ENCODE results near the gene TMEM18. TPM values are rescaled to one million over a fixed set of nuclear protein-coding genes. Genes with fewer than 3 reads are reported as not detected.

TMEM18 gene
- total RNA-seq, 1 experiment from 2014 or later, result 33.5 TPM

- CTCF ChIA-PET, result no interaction called here
Observed at GRCh38 chr2:633371-633770, 43.8 kb downstream of the TMEM18 start.

More at GRCh38 chr2:633371-633770, 43.8 kb downstream of the TMEM18 start:
- TF ChIP-seq POLR2A (IDR thresholded peaks at IDR 0.05; ENCODE audit: borderline replicate concordance, extremely low read depth, insufficient read depth, insufficient read length) (no peak), SRF (IDR thresholded peaks at IDR 0.05; ENCODE audit: low read depth) (no peak), CEBPB (IDR thresholded peaks at IDR 0.05; ENCODE audit: low read depth) (no peak), JUND (IDR thresholded peaks at IDR 0.05) (no peak), POLR2AphosphoS5 (IDR thresholded peaks at IDR 0.05; ENCODE audit: low read depth, low read length) (no peak), TCF7L2 (IDR thresholded peaks at IDR 0.05; ENCODE audit: borderline replicate concordance, extremely low read depth, insufficient read depth, insufficient read length) (no peak), ZBTB33 (IDR thresholded peaks at IDR 0.05; ENCODE audit: extremely low read depth, insufficient replicate concordance, low read length) (no peak), CTCF (IDR thresholded peaks at IDR 0.05 in 2 of 3, conservative IDR thresholded peaks at IDR 0.05 in 1 of 3; ENCODE audit: borderline replicate concordance in 1 of 3, insufficient read depth in 1 of 3, low read depth in 2 of 3, low read length in 2 of 3) (no peak), ZFX (IDR thresholded peaks at IDR 0.05) (no peak), ATF3 (IDR thresholded peaks at IDR 0.05) (no peak), SP1 (IDR thresholded peaks at IDR 0.05; ENCODE audit: low read depth) (no peak)
- TF ChIP-seq, protein P1, sequence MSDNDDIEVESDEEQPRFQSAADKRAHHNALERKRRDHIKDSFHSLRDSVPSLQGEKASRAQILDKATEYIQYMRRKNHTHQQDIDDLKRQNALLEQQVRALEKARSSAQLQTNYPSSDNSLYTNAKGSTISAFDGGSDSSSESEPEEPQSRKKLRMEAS (IDR thresholded peaks at IDR 0.05), result no peak
- ChIA-PET POLR2A (no interaction called here), RAD21 (ENCODE audit: low non-redundant PET in 1 of 2, low total read pairs in 2 of 2, uncharacterized antibody in 2 of 2, unreplicated experiment in 2 of 2) (no interaction called here)
- no peak for ATAC-seq
- Histone ChIP-seq H3K4me1 (ENCODE audit: control insufficient read depth in 1 of 2, insufficient read depth in 2 of 2, low read length in 2 of 2) (peaks cover 0 to 14% of the 10 kb centered on the region in 2 experiments; a peak in 2 of 4 replicates), H3K4me3 (replicated peaks in 1 of 2; ENCODE audit: low read depth in 1 of 2, low read length in 2 of 2) (no peak overlapping the region), H3K9ac (ENCODE audit: low read length) (no peak overlapping the region), H3K4me2 (ENCODE audit: low read length) (no peak overlapping the region), H3K9me3 (ENCODE audit: control insufficient read depth in 1 of 2, insufficient read depth in 1 of 2, low read depth in 1 of 2, low read length in 2 of 2) (no peaks in the 10 kb centered on the region; a peak in 1 of 4 replicates), H3K9me2 (ENCODE audit: insufficient read depth) (no peaks in the 10 kb centered on the region), H3K36me3 (ENCODE audit: control insufficient read depth in 1 of 2, insufficient read depth in 2 of 2, low read length in 2 of 2) (no peaks in the 10 kb centered on the region), H3K27me3 (ENCODE audit: insufficient read depth, low read length) (no peaks in the 10 kb centered on the region), H3K79me2 (ENCODE audit: insufficient read depth, low read length) (no peaks in the 10 kb centered on the region), H2AFZ (ENCODE audit: low read depth, low read length, poor library complexity, severe bottlenecking) (no peak overlapping the region), H3K27ac (ENCODE audit: low read depth, low read length) (no peak overlapping the region), H4K20me1 (ENCODE audit: insufficient read depth) (no peaks in the 10 kb centered on the region)
- no peak for DNase-seq (ENCODE audit: low read depth, low spot score)
- intact Hi-C loops (cut with micrococcal nuclease), result no loop called here
- BruUV-seq (replicated peaks), result no TSS peak

Measured in HCT116 (cell line).